Mucosa of descending colon (tissue), 3 donors: ENCODE results near the gene CD38. TPM values are rescaled to one million over a fixed set of nuclear protein-coding genes. Genes with fewer than 3 reads are reported as not detected.

ENCODE experiments used
- total RNA-seq, 3 donors: library from RNA; stranded (reverse); fragmentation: NEBNext Ultra II Directional in 2 of 3; extraction: Animal tissue kit (Norgen Biotek cat#: 25700) in 2 of 3; gene quantifications; one replicate each; pipeline versions ENCODE4 v1.2.1 to v1.2.4, GENCODE V29; 2021 to 2023
- donor health status: DM: no; HTN: no; CAD: no; lungs with moderate emphysema.
- donor health status: DM: no; HTN: no; CAD: no.
- donor health status: DM: no; HTN: yes; CAD: no.

CD38 gene
- total RNA-seq, 3 donors from 2014 or later, result 1.8 to 6.2 (median 3.8) TPM

Other genes with a start within 250 kb of the CD38 start
- gene FBXL5, start 123.0 kb upstream of the CD38 start, total RNA-seq, result 100 to 1,000 TPM in 1 of 3 donors, 10 to 100 TPM in 2; 44.8 to 104 (median 60.4) TPM
- gene FAM200B, start 96.5 kb upstream of the CD38 start, total RNA-seq, result 10 to 100 TPM; 35.3 to 46.1 (median 38.9) TPM
- gene BST1, start 75.3 kb upstream of the CD38 start, total RNA-seq, result 10 to 100 TPM in 1 of 3 donors, 1 to 10 TPM in 2; 4.7 to 14.6 (median 6.9) TPM
- gene FGFBP1, start 160.4 kb downstream of the CD38 start, total RNA-seq, result 10 to 100 TPM; 10.8 to 39.4 (median 34.7) TPM
- 1 to 10 TPM in 1 of 3 donors, not detected in 2; 4.0 TPM for gene FGFBP2, start 184.8 kb downstream of the CD38 start, total RNA-seq